HEK293 (cell line): ENCODE results near the gene DHRS2.

Source experiments
- CTCF ChIA-PET: fragments of 350-600 bp; formaldehyde crosslinking; extraction: SDS; loops from one replicate; lab custom pipeline; 2021; ENCODE audit warnings: antibody characterized with exemption; lab: Yijun Ruan, JAX
- POLR2A ChIA-PET: fragments of 300-600 bp; formaldehyde crosslinking; extraction: SDS; loops from one replicate; lab custom pipeline; 2020; ENCODE audit warnings: antibody characterized with exemption, inconsistent platforms; lab: Yijun Ruan, JAX
- H3K27ac ChIP-seq: fragments of 200-500 bp; sonication (Bioruptor generic); 2 replicates; pipeline ENCODE4 v1.5.1; 2014; ENCODE audit warnings: low read depth, low read length, control low read depth, inconsistent platforms; ENCODE audit errors: extremely low read depth
- H3K36me3 ChIP-seq, 2 experiments: fragments of 200-500 bp in 1 of 2; sonication (Bioruptor generic) in 1 of 2; 1 replicate in 1 of 2; 2 replicates in 1 of 2; pipeline ENCODE4 v1.5.1; 2014 to 2017; ENCODE audit warnings: inconsistent platforms in 2 of 2, low read length in 2 of 2; ENCODE audit not compliant: control insufficient read depth in 2 of 2, insufficient read depth in 1 of 2
- H3K4me1 ChIP-seq: fragments of 200-500 bp; sonication (Bioruptor generic); 2 replicates; pipeline ENCODE4 v1.5.1; 2014; ENCODE audit warnings: mild to moderate bottlenecking, low read length, inconsistent platforms; ENCODE audit not compliant: control insufficient read depth, insufficient read depth
- H3K4me3 ChIP-seq: 2 replicates; pipeline ENCODE4 v1.5.1; 2011; ENCODE audit warnings: low read depth, mild to moderate bottlenecking, control low read depth, low read length, moderate library complexity
- H3K9me3 ChIP-seq: fragments of 200-500 bp; sonication (Bioruptor generic); 2 replicates; pipeline ENCODE4 v1.5.1; 2014; ENCODE audit warnings: low read depth, low read length, inconsistent platforms; ENCODE audit not compliant: control insufficient read depth, insufficient read depth
- EGR2 ChIP-seq: fragments of 450-650 bp; formaldehyde crosslinking; IDR thresholded peaks from 2 replicates; pipeline ENCODE4 v1.5.1; 2016; ENCODE audit warnings: low read depth, missing biosample characterization, missing genetic modification characterization
- GLI2 ChIP-seq: fragments of 450-650 bp; formaldehyde crosslinking; IDR thresholded peaks from 2 replicates; pipeline ENCODE4; 2017; ENCODE audit warnings: missing biosample characterization, missing genetic modification characterization, low read depth, borderline replicate concordance
- IKZF3 ChIP-seq: fragments of 450-650 bp; IDR thresholded peaks from 2 replicates; pipeline ENCODE4 v1.5.0; 2018; ENCODE audit warnings: missing biosample characterization, mild to moderate bottlenecking, missing genetic modification characterization, moderate library complexity
- SP7 ChIP-seq: fragments of 450-650 bp; formaldehyde crosslinking; IDR thresholded peaks from 2 replicates; pipeline ENCODE4 v1.5.1; 2016; ENCODE audit warnings: missing biosample characterization, missing genetic modification characterization
- ZBTB1 ChIP-seq: fragments of 450-650 bp; formaldehyde crosslinking; IDR thresholded peaks from 2 replicates; pipeline ENCODE4 v1.5.1; 2016; ENCODE audit warnings: missing biosample characterization, missing genetic modification characterization
- ZBTB17 ChIP-seq: fragments of 450-650 bp; formaldehyde crosslinking; IDR thresholded peaks from 2 replicates; pipeline ENCODE4 v1.5.1; 2016; ENCODE audit warnings: missing biosample characterization, missing genetic modification characterization
- ZBTB48 ChIP-seq: fragments of 450-650 bp; formaldehyde crosslinking; IDR thresholded peaks from 2 replicates; pipeline ENCODE4 v1.5.1; 2016; ENCODE audit warnings: missing biosample characterization, missing genetic modification characterization
- ZFHX2 ChIP-seq: fragments of 450-650 bp; formaldehyde crosslinking; conservative IDR thresholded peaks from 2 replicates; pipeline ENCODE4 v1.5.1; 2016; ENCODE audit warnings: missing biosample characterization, missing genetic modification characterization
- ZNF133 ChIP-seq: fragments of 450-650 bp; formaldehyde crosslinking; IDR thresholded peaks from 2 replicates; pipeline ENCODE4 v1.5.1; 2016; ENCODE audit warnings: missing biosample characterization, missing genetic modification characterization
- ZNF138 ChIP-seq: fragments of 450-650 bp; formaldehyde crosslinking; IDR thresholded peaks from 2 replicates; pipeline ENCODE4 v1.5.1; 2016; ENCODE audit warnings: missing biosample characterization, missing genetic modification characterization, borderline replicate concordance
- ZNF155 ChIP-seq: fragments of 450-650 bp; formaldehyde crosslinking; IDR thresholded peaks from 2 replicates; pipeline ENCODE4 v1.5.1; 2016; ENCODE audit warnings: missing biosample characterization, missing genetic modification characterization
- ZNF202 ChIP-seq: fragments of 450-650 bp; formaldehyde crosslinking; IDR thresholded peaks from 2 replicates; pipeline ENCODE4 v1.5.1; 2016; ENCODE audit warnings: missing biosample characterization, missing genetic modification characterization, borderline replicate concordance
- ZNF341 ChIP-seq: fragments of 450-650 bp; formaldehyde crosslinking; IDR thresholded peaks from 2 replicates; pipeline ENCODE4; 2016; ENCODE audit warnings: low read depth, missing biosample characterization, missing genetic modification characterization
- ZNF629 ChIP-seq: fragments of 450-650 bp; formaldehyde crosslinking; IDR thresholded peaks from 2 replicates; pipeline ENCODE4 v1.5.1; 2017; ENCODE audit warnings: missing biosample characterization, missing genetic modification characterization
- ZNF792 ChIP-seq: fragments of 450-650 bp; formaldehyde crosslinking; IDR thresholded peaks from 2 replicates; pipeline ENCODE4 v1.5.1; 2016; ENCODE audit warnings: missing biosample characterization, missing genetic modification characterization
- ZSCAN30 ChIP-seq: fragments of 450-650 bp; IDR thresholded peaks from 2 replicates; pipeline ENCODE4 v1.5.1; 2018; ENCODE audit warnings: missing biosample characterization, mild to moderate bottlenecking, missing genetic modification characterization, moderate library complexity
- TF ChIP-seq, protein P1 (sequence below): fragments of 450-650 bp; formaldehyde crosslinking; conservative IDR thresholded peaks from 2 replicates; pipeline ENCODE4 v1.5.1; 2016; ENCODE audit warnings: low read depth, missing biosample characterization, missing genetic modification characterization
- TF ChIP-seq, protein P2 (sequence below): fragments of 450-650 bp; formaldehyde crosslinking; IDR thresholded peaks from 2 replicates; pipeline ENCODE4 v1.5.0; 2017; ENCODE audit warnings: missing biosample characterization, missing genetic modification characterization, borderline replicate concordance
- TF ChIP-seq, protein P3 (sequence below): fragments of 450-650 bp; formaldehyde crosslinking; IDR thresholded peaks from 2 replicates; pipeline ENCODE4 v1.5.1; 2016; ENCODE audit warnings: missing biosample characterization, missing genetic modification characterization
- TF ChIP-seq, protein P4 (sequence below): fragments of 450-650 bp; formaldehyde crosslinking; IDR thresholded peaks from 2 replicates; pipeline ENCODE4 v1.5.1; 2016; ENCODE audit warnings: missing biosample characterization, missing genetic modification characterization

The DHRS2 gene

DNA sequence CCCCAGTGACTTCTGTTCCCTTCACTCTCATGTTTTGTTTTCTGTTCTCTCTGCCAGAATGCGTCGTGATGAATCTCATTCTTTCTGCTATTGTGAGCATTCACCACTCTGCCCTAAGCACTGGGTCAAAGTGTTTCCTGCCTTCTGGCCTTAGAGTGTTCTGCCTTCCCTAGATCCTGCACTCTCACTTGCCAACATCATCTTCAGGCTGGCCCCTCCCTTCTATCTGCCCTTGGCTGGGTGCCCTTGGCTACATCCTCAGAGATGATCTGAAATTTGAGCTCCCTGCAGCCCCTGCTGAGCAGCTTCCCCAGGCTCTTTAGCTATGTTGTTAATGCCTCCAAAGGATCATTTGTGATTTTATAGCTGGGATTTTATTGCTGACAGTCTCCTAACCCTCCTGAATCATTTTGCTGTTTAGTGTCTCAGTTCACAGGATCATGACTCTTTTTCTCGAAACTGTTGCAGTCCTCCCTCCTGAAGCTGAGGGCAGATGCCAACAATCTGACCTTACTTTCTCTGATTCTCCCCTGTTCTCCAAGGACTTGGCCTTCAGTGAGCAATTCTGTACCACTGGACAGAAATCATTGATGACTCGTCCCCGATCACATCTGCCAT, 4.5 kb downstream of the DHRS2 start (continued):
- TF ChIP-seq, protein P1, sequence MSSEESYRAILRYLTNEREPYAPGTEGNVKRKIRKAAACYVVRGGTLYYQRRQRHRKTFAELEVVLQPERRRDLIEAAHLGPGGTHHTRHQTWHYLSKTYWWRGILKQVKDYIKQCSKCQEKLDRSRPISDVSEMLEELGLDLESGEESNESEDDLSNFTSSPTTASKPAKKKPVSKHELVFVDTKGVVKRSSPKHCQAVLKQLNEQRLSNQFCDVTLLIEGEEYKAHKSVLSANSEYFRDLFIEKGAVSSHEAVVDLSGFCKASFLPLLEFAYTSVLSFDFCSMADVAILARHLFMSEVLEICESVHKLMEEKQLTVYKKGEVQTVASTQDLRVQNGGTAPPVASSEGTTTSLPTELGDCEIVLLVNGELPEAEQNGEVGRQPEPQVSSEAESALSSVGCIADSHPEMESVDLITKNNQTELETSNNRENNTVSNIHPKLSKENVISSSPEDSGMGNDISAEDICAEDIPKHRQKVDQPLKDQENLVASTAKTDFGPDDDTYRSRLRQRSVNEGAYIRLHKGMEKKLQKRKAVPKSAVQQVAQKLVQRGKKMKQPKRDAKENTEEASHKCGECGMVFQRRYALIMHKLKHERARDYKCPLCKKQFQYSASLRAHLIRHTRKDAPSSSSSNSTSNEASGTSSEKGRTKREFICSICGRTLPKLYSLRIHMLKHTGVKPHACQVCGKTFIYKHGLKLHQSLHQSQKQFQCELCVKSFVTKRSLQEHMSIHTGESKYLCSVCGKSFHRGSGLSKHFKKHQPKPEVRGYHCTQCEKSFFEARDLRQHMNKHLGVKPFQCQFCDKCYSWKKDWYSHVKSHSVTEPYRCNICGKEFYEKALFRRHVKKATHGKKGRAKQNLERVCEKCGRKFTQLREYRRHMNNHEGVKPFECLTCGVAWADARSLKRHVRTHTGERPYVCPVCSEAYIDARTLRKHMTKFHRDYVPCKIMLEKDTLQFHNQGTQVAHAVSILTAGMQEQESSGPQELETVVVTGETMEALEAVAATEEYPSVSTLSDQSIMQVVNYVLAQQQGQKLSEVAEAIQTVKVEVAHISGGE (tag by site-specific recombination): no peak
- no peak for TF ChIP-seq ZSCAN30 (tag by site-specific recombination)
- TF ChIP-seq ZBTB17 (tag by site-specific recombination): peak; percentile 96
- TF ChIP-seq, protein P2, sequence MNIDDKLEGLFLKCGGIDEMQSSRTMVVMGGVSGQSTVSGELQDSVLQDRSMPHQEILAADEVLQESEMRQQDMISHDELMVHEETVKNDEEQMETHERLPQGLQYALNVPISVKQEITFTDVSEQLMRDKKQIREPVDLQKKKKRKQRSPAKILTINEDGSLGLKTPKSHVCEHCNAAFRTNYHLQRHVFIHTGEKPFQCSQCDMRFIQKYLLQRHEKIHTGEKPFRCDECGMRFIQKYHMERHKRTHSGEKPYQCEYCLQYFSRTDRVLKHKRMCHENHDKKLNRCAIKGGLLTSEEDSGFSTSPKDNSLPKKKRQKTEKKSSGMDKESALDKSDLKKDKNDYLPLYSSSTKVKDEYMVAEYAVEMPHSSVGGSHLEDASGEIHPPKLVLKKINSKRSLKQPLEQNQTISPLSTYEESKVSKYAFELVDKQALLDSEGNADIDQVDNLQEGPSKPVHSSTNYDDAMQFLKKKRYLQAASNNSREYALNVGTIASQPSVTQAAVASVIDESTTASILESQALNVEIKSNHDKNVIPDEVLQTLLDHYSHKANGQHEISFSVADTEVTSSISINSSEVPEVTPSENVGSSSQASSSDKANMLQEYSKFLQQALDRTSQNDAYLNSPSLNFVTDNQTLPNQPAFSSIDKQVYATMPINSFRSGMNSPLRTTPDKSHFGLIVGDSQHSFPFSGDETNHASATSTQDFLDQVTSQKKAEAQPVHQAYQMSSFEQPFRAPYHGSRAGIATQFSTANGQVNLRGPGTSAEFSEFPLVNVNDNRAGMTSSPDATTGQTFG (tag by site-specific recombination): no peak
- TF ChIP-seq, all 188 proteins: peak for 33

DNA sequence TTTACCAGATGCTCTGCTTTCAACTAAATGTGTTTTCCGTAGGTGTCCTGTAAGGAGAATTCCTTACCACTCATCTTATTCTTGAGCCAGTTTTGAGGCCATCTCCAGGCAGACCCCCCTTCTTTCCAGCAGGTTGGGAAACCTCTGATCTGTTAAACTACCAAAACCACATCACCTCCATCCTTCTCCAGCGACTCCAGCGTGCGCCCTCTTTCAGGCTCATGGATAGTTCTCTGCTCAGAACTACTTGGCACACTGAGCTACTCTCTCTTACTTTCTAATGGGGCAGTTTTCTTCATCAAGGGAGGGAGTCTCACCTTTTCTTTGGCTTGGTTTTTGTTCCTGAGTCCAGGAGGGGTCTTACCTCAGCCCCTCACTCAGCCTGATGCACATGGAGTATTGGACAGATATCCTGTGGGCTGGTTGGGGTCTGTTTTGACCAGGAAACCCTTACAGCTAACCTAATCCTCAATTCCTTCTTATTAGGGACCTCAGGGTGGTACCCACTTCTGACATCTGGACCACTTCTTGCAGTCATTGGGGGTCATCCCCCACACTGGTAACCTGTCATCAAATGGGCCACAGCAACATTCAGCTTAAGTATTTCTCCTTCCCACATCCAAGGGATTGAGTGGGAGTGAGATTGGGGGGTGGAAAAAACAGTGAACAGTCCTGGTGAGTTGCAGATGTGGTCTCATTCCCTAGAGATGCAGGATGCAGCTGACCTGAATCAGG, 5.2 kb downstream of the DHRS2 start:
- Histone ChIP-seq H3K4me1 (peaks cover 21% of the 10 kb centered on the region), H3K4me3 (no peak overlapping the region), H3K9me3 (no peaks in the 10 kb centered on the region), H3K27ac (peak overlapping the region; percentile 16; the same call in 1 of the 2 replicates), H3K36me3 (no peaks in the 10 kb centered on the region)
- ChIA-PET CTCF (interaction anchor here (0.7 to 3.2 kb wide), 6 partner anchors 10 to 269 kb away, joined by 3 to 40 read pairs (median 4); no protein-coding TSS in a partner anchor), POLR2A (interaction anchor here (0.8 to 1.7 kb wide), 3 partner anchors 10 to 52 kb away, joined by 3 to 5 read pairs (median 3); no protein-coding TSS in a partner anchor)
- TF ChIP-seq EGR2 (tag by site-specific recombination) (peak; percentile 67), ZNF792 (tag by site-specific recombination) (no peak), ZNF133 (tag by site-specific recombination) (no peak), ZFHX2 (tag by site-specific recombination) (peak; percentile 72)
- TF ChIP-seq, protein P3, sequence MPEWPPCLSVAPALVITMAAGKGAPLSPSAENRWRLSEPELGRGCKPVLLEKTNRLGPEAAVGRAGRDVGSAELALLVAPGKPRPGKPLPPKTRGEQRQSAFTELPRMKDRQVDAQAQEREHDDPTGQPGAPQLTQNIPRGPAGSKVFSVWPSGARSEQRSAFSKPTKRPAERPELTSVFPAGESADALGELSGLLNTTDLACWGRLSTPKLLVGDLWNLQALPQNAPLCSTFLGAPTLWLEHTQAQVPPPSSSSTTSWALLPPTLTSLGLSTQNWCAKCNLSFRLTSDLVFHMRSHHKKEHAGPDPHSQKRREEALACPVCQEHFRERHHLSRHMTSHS (tag by site-specific recombination): no peak

DNA sequence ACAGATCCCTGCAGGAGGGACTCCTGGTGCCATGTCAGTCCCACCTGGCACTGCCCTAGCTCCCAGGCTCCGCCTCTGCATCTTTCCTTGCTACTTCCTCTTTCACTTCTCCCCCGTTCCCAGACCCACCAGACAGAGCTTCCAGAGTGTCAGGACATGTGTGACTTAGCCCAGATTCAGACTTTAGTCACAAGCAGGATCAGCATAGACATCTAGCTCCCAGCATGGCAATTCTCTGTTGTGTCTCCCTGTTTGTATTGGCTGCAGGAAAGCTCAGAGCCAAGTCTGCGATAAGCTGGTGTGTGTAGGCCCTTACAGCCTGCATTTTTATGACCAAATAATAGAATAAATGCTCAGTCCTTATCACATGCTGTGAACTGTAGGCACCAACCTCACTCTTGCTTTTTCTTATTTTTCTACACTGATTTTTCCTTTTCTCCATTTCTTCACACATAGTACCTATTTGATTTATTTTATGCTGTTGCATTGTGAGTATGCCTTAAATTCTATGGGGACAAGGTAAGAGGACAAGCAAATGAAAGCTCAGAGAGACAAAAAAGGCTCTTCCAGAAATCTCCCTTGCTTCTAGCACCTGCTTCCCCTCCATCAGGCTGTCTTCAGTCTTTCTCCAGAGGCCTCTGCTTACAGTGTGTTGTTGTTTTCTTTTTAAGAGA, 5.9 kb downstream of the DHRS2 start:
- peaks cover 21% of the 10 kb centered on the region for H3K4me1 ChIP-seq
- POLR2A ChIA-PET: no interaction called here
- no peaks in the 10 kb centered on the region for H3K36me3 ChIP-seq
- no peaks in the 10 kb centered on the region for H3K9me3 ChIP-seq
- H3K27ac ChIP-seq: no peak overlapping the region
- CTCF ChIA-PET: interaction anchor here (0.7 to 3.2 kb wide), 3 partner anchors 10 to 271 kb away, joined by 3 to 40 read pairs (median 4); no protein-coding TSS in a partner anchor
- no peak overlapping the region for H3K4me3 ChIP-seq
- no peak for TF ChIP-seq ZBTB48 (tag by site-specific recombination)
- no peak for TF ChIP-seq ZNF155
- TF ChIP-seq ZBTB1 (tag by site-specific recombination): no peak
- no peak for TF ChIP-seq ZNF629
- no peak for TF ChIP-seq ZNF202 (tag by site-specific recombination)
- no peak for TF ChIP-seq GLI2 (tag by site-specific recombination)
- TF ChIP-seq SP7 (tag by site-specific recombination): no peak
- no peak; the same call in 1 of the 2 replicates for TF ChIP-seq ZNF341 (tag by site-specific recombination)
- TF ChIP-seq, protein P4, sequence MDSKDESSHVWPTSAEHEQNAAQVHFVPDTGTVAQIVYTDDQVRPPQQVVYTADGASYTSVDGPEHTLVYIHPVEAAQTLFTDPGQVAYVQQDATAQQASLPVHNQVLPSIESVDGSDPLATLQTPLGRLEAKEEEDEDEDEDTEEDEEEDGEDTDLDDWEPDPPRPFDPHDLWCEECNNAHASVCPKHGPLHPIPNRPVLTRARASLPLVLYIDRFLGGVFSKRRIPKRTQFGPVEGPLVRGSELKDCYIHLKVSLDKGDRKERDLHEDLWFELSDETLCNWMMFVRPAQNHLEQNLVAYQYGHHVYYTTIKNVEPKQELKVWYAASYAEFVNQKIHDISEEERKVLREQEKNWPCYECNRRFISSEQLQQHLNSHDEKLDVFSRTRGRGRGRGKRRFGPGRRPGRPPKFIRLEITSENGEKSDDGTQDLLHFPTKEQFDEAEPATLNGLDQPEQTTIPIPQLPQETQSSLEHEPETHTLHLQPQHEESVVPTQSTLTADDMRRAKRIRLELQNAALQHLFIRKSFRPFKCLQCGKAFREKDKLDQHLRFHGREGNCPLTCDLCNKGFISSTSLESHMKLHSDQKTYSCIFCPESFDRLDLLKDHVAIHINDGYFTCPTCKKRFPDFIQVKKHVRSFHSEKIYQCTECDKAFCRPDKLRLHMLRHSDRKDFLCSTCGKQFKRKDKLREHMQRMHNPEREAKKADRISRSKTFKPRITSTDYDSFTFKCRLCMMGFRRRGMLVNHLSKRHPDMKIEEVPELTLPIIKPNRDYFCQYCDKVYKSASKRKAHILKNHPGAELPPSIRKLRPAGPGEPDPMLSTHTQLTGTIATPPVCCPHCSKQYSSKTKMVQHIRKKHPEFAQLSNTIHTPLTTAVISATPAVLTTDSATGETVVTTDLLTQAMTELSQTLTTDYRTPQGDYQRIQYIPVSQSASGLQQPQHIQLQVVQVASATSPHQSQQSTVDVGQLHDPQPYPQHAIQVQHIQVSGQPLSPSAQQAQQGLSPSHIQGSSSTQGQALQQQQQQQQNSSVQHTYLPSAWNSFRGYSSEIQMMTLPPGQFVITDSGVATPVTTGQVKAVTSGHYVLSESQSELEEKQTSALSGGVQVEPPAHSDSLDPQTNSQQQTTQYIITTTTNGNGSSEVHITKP (tag by site-specific recombination): no peak
- TF ChIP-seq IKZF3 (tag by site-specific recombination): no peak
- no peak for TF ChIP-seq ZNF138
